HG03175 (cell line): Measurements from ENCODE around the gene CCNY.

ENCODE experiments used
- ATAC-seq: cut with Tn5 transposase; IDR thresholded peaks from one replicate; pipeline ENCODE4 v1.9.1; 2021; ENCODE audit warnings: mild to moderate bottlenecking, moderate library complexity; ENCODE audit not compliant: unreplicated experiment

The CCNY gene

DNA sequence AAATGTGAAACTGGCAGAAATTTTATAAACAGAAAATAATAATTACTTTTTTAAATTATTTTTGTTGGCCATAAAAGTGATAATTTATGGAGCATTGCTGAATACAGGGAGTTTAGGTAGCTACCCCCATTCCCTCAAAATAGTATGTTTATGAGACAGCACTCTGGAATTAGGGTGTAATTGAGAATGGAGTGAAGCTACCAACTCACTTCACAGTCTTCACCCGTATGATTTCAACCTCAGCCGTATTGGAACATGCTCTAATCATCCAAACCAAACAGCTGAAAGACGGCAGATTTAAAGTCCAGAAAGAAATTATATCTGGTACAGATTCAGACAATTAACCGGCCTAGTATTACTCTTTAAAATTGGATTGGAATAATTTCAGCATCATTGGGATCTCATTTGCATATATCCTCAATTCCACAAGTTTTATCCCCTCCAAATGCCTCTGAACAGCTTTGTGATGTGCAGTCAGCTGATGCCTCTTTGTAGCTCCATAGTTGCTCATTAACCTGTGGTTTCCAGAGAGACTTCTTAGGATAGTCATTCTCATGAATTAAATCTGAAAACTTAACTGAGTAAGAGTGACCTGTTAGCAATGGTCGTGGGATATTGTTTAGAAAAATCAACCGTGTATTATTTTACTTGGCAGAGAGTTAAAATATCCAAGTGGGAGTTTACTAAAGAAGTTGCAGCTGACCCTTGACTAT, 209.7 kb downstream of the CCNY start:
- peak; percentile 58 for ATAC-seq

DNA sequence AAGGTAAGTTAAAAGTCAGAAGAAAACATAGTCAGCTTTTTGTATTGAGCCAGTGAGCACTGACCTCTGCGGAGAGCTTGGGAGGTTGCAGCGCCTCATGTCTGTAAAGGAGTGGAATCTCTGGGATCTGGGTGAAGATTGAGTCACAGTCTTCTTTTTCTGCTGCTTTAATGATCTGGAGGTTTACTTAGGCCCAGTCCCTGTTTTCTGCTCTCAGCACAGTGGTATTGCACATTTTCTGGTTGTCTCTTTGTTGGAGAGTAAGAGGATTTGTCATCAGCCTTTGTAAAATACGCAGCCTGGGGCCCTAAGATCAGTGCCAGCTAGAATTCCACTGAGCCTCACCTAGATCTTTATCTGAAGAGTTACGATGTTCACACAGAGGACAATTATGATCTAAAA, 210.5 kb downstream of the CCNY start:
- no peak for ATAC-seq

DNA sequence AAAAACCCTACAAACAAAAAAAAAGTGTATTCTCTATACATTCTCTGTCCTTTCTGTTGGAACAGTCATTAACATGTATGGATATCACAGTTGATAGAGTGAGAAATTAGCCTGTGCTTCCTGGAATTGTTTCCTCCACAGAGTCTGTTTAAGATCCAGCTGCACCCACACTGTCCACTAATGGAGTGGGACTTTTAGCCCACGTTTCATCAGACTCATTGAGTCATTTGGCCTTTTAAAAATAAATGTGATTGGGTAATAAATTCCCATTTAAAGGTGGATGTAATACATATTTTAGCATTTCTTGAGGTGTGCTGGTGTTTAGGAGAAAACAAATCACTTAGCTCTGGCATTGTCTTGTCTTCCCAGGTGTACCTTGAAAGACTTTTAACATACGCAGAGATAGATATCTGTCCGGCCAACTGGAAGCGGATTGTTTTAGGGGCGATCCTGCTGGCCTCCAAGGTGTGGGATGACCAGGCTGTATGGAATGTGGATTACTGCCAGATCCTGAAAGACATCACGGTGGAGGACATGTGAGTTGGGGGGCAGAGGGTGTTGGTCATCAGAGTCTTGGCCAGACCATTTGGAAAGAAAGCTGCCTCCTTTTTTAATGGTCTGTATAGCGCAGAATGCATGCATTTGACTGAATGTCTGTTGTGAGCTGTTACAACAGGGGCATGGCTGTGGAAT, 216.5 kb downstream of the CCNY start:
- ATAC-seq = no peak

DNA sequence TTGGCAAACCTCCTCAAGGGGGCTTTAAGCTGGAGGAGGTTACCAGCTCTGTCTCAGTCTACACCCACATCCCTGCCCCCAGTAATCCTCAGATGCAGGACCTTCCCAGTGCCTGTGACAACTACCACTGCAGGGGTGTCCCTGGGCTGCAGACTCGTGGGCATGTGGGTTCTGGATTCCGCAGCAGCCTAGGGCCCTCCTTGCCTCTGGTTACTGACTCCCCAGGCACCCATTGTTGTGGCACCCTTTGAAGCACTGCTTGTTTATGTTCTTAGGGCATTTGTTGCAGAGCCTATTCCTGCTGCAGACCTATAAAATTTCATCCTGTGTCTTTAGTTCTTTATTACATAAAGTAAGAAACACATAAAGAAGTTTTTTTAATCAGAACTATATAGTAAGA, 217.7 kb downstream of the CCNY start:
- no peak for ATAC-seq

DNA sequence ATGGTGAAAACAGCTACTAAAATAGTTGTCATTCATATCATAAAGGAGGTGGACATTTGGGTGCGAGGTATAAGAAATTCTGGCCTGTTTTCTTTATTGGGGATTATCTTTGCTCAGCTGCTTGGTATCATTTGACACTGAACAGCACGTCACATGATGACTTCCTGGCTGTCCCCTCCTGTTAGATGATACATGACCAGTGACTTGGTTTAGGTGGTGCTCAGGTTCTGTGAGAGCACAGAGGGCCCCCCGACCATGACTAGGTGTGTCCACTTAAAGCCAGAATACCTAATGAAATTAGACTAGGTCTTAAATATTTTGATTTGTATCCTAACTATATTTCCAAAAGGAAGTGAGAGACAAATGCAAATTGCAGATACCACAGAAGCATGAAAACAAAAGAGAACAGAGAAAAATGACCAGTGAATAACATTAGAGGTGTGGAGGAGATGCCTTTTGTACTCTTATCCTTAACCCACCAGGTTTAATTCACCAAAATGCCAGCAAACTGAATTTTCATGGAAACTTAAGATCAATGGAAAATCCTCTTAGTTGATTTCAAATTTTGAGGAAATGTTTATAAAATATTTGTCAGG, 218.2 kb downstream of the CCNY start:
- peak; percentile 53 for ATAC-seq

DNA sequence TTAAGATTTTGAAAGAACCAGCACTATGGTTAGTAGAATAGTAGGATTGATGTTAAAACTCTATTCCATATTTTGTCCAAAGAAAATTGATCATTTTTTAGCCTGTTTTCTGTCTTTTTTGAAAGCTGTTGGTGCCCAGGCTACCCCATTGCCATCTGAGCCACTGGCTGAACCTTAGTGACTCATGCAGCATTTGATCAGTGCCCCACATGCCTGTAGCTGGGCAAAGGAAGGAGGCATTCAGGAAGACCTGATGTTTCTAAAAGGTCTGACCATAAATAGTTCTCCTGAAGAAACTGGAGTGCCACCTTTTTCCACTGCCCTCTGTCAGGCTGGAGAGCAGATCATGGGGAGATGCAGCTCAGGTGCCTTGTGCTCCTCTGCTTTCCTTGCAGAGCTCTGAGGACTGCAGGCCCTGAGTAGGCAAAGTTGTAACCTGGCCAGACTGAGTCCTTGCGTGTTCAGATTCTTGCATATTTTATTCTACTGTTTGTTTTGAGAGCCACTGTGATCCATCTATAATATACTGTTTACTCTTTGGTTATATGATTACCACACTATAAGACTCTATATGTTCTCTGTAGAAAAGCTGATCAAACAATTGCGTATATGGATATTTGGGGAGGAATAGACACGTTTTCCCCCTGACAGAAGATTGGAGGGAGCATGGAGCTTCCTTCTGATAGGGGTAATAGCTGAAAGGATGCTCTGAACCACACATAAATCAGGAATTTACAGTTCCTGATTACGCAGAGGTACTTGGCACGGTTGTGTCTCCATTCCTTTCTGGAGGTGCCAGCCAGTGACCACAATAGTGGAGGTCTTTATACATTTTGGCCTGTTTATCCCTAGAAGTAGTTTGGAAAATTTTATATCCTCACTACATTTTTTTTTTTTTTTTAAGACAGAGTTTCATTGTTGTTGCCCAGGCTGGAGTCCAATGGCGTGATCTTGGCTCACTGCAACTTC, 219.9 kb downstream of the CCNY start:
- ATAC-seq = no peak

DNA sequence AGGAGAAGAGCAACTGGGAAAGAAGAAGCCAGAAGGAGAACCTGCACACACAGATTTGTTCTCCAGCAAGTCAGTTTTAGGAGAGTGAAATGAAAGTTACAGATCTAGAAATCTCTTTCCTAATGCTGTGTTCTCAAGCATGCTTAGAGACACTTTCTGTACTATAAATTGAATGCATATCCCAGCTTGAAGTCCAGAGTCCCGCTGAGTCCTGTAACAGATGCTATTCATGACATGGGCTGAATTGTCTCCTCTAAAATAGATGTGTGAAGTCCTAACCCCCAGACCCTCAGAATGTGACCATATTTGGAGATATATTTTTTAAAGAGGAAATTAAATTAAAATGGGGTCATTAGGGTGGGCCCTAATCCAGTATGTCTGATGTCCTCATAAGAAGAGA, 222.0 kb downstream of the CCNY start:
- no peak for ATAC-seq

DNA sequence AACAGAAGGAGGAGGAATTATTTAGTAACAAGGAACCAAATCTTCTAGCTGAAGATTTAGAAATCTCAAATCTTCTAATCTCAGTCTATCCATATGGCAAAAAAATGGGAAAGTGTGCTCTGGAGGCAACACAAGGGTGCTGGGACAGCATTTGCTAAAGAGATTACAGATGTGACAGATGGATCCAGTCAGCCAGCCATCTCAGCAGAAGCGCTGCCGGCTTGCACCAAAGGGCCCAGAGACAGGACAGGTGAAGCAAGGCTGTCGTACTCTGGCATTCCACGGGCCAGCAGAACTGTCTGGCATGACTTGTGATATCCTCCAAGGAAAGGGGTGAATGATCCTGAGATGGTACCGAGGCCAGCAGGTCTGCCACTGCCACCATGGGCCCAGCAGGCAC, 223.1 kb downstream of the CCNY start:
- ATAC-seq = no peak

DNA sequence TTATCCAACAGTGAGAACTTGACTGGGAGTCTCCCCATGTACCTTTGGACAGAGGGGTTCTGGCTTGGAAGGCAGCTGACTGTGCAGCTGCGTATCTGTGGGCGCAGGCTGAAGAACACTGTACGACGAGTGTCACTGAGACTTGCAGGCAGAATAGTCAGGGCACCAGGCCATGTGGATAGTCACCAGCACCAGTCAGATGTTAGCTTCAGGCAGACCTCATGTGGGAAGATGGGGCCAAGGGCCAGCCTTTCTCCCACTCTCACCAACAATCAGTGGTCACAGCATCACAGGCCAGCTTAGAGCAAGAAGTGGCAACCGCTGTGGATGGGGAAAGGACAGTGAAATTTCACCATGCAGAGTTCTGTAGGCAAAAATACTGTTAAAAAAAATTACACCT, 225.4 kb downstream of the CCNY start:
- no peak for ATAC-seq

DNA sequence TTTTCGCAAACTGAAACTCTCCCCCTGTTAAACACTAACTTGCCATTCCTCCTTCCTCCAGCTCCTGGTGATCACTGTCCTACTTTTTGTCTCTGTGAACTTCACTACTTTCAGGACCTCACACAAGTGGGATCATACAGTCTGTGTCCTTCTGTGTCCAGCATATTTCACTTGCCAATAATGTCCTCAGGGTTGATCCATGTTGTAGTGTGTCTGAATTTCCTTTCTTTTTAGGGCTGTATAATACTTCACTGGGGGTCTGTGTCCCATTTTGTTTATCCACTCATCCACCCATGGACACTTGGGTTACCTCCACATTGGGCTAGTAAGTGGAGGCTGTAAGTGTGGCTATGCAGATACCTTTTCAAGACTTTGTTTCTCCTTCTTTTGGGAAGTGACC, 226.1 kb downstream of the CCNY start:
- no peak for ATAC-seq

DNA sequence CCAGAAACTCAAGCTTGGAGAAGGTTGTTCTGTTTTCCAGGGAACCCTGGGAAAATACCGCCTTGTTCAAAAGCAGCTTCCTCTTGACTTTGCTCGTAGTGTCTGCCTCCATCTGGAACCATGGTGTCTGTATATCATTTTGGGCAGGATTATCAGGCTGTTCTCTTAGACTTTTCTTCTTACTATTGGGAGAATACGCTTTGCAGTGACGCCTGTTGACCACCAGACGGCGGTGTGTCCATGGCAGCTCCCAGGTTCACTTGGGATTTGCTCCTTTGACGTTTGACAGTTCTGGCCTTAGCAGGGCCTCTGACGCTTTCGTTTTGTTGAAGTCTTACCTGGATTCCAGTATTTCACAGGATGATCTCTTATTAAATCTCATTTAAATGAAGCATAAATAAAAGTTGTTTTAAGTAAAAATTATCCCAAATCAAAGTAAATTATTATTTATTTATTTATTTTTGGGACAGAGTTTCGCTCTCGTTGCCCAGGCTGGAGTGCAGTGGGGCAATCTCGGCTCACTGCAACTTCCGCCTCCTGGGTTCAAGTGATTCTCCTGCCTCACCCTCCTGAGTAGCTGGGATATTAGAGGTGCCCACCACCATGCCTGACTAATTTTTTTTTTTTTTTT, 227.1 kb downstream of the CCNY start:
- ATAC-seq = peak; percentile 59

DNA sequence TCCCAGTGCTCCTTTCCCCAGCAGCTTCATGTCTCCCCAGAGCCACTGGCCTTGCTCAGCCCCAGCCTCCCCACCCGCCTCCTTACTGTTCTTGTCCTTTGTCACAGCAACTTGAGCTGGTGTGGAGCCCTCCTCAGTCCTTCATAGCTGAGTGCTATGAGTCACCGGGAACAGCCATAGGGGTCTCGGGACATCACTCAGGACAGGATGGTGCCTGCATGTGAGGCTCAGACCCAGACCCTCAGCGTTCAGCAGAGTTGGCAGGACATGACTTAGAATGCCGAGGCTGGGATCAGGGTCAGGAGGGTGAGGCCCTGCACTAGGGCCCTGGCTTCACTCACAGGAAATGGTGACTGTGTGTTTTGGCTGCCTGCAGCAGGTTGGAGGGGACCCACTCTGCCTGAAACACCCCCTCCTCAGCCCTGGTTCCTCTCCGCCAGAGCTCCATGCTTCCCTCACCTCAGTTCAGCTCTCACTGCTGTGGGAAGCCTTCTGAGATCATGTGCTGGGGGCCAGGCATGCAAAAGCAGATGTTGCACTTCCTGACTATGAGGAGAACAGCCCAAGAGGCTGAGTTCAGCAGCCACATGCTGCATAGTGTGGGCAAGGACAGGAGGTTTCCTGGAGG, 228.1 kb downstream of the CCNY start:
- no peak for ATAC-seq

DNA sequence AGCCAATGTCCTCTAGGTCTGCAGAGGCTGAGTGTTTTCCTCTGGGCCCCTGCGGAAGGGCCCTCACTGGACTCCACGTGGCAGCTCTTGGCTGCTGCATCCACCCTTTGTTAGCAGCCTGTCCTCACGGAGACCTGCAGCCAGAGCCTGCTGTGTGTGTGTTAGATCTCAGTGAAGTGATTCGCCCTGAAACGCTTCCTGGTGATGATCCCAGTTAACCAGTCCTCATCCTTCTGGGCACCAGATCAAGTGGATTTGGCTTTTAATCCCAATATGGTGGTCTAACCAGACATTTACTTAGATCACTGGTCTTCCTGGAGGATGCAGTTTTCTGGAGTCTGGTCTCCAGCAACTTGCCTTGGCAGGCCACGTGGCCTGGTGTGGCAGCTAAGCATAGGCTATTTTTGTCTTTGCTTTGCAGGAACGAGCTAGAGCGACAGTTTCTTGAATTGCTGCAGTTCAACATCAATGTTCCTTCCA, 229.3 kb downstream of the CCNY start:
- ATAC-seq = no peak

DNA sequence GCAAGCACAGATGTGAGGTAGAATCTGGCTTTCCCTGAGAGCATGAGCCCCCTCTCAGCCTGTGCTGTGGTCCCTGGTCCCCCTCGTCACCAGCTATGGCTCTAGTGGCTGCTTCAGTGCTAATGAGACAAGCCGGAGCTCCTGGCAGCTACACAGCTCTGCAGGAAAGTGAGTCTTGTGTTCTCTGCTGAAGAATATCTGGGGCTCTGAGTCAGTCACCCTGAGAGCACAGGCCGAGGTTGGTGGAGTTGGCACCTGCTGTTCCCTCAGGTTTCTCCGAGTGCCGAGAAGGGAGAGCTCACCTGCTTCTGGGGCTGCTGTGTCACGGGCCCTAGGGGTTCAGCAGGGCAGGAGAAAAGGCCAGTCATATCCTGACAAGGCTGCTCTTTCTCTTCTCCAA, 231.6 kb downstream of the CCNY start:
- no peak for ATAC-seq

DNA sequence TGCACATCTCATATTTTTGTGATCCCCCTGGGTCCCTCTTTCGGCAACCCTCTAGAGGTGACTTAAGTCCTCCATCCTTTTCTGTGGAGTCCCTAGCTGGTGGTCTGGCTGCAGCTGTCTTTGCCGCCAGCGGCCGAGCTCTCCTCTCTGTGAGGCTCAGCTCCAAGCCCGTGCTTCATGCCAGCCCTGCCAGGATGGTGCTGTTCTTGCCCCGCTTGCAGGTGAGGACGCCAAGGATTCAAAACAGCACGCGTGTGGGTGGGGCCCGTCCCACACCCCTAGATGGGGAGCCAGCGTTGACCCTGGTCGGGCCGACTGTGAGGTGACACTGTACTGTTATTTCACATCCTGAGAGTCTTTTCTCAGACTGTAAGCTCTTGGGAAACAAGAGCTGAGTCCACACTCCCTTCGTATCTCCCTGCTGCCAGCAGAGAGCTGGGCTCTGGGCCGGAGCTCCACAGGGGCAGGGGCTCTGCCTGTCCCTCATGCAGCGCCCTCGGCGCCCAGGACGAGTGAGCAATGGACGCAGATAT, 232.2 kb downstream of the CCNY start:
- ATAC-seq = no peak

DNA sequence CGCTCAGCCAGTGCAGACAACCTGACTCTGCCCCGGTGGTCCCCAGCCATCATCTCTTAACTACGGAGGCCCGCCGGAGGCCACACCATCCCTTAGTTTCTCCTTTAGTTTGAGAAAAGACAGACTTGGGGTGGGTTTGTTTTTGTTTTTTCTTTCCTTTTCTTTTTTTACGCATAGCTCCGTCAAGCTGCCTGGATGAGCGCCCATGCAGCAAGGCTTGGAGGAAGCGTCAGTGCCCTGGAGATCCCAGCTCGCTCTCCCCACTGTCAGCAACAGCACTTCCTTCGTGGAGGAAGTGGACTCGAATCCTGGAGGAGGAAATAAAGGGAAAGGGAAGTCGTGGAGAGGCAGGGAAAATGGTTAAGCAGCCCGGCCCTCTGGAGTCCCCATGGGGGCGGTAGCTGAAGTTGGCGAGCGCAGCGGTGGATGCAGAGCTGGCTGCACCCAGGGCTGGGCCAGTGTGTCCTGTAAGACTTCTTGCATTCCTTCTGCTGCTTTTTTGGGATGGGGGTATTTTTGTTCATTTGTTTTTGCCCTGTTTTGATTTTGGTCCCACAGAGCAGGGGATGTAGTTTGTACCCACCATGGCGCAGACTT, 232.9 kb downstream of the CCNY start:
- ATAC-seq = no peak

DNA sequence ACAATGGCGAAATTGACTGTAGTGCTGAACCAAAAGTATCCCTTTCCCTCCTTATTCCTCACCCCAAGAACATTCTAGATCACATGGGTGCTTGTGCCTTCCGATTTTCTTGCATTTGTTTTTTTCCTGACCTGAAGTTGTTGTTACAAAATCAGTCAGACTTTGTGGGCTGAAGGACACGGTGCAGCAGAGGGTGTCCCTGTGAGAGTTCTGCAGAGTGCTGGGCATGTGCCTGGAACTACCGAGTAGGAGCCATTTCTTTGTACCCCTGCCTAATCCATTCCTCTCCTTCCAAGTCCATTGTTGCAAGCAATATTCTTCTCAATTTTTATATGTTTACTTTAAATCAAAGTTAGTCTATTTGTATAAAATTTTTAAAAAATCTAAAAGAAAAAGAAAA, 233.5 kb downstream of the CCNY start:
- ATAC-seq = no peak

DNA sequence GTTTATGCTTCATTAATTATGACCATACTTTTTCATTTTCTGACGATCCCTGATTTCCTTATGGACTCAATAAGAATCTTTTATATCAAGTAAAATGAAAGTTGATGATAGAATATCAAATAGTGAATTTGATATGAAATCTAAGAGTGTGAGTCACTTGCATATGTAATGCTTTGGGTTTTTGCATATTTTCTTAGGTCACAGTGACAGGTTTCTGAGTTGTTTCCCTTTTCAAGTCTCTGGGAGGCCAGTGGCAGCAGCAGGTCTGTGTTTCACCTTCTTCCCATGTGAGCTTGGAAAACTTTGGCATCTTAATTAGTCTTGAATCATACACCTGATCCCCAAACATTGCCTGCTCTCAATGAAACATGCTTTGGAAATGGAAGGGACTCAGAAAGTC, 234.1 kb downstream of the CCNY start:
- no peak for ATAC-seq

DNA sequence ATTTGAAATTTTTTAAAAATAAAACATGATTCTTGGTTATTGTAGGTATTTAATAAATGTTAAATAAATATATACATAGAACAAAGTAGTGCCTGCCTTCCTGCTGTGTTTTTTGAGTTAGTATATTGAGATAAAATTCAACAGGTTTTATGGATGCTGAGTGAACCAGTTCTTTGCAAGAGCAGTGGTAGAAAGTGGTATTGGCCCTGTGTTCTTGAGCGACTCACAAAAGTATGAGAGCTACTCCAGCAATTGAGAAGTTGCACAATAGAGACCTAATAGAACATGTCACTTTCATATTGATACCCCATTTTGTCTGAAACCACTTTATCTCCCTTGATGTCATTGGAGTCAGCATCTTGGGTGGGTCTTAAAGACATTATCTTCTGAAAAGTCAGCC, 236.3 kb downstream of the CCNY start:
- ATAC-seq = no peak

DNA sequence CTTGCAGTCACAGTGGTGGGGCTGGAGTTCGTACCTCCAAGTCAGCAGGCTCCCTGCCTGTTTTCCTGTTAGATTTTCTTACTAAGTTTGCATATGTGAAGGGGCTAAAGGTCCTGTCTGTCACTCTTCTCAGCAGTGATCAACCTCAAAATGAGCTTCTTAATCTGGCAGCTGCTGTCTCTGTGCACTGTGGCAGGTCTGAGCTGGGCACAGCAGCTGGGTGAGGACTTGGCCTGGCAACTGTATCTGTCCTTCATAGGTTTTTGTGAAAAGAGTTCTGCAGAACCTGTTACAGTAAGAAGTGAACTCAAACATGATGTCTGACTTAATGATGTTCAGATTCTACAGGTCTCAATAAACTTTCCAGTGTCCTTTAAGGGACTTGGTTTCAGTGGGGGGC, 237.5 kb downstream of the CCNY start:
- ATAC-seq = no peak
